ENCODE measurements around the gene SORCS1.
"Not testable (repeated sequence)": the region's sequence is repeated elsewhere in the genome, so short reads cannot be mapped to it uniquely, and the experiment has no call there.

The SORCS1 gene

DNA sequence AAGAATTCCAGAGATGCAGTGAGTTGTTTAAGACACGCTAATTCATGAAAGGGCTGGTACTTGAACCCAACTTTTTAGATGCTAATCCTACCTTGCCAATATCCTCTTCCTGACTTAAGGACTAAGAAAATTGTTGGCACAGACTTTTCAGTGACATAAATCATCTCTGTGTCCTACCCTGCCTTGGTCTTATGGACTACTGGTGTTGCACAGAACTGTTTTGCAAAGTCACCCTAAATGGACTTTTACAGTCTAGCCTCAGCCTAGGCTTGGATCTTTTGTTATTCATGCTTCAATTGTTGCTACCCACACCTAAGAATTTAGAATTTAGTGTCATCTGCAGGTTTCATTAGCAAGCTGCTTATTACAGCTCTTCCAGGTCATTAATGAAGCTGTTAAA, 112.7 kb downstream of the SORCS1 start:
- no peak overlapping the region for H3K4me3 ChIP-seq (ENCODE audit: low read length)
- TF ChIP-seq ZNF274 (IDR thresholded peaks at IDR 0.05; ENCODE audit: low read depth, low read length), result no peak

DNA sequence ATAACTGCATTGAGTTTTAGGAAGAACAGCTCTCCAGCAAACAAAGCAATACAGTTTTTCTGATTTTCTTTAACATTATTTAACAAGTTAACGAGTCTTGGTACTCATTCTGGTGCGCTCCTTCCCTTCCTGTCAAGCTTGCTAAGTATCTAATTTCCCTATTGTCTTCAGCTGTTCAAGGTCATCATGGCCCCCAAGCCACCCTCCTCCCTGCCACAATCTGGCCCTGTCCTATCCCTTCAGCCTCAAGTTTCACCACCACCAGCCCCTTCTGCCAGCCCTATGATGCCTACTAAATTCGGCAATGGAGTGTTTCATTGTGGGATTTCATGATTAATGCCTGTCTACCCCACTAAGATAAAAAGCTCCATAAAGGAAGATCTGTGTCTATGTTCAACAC, 121.0 kb downstream of the SORCS1 start:
- no peak overlapping the region for H3K4me3 ChIP-seq (ENCODE audit: low read length)
- no peak for TF ChIP-seq ZNF274 (IDR thresholded peaks at IDR 0.05; ENCODE audit: low read depth, low read length)

GRCh38 chr10:107037192-107038122, 127.0 kb downstream of the SORCS1 start:
- H3K4me3 ChIP-seq (ENCODE audit: low read length), result no peak overlapping the region
- no peak for TF ChIP-seq ZNF274 (IDR thresholded peaks at IDR 0.05; ENCODE audit: low read depth, low read length)

DNA sequence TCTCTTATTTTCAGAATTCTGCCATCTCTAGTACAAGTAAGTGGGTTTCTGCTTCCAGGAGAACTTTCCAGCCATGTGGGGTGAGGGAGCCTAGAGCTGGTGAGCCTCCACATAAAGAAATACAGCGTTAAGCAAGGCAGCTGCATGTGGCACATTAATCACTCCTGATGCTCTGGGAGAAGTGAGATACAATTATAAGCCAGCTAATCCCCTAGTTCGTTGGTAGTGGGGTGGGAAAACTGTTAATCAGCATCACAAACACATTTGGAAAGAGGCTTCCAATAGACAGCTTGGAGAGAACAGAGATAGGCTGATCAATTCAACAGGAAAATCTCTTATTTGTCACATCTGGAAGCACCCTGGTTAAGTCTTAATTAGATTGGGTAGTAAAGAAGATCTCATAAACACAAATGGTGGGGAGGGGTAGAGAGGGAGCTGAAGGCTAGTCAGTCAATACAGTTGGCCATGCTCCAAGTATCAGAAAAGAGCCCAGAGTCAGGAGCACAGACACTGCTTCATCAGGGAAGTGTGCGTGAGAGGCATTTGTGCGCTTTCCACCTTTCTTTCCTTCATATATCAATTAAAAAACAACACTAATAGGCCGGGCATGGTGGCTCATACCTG, 130.6 kb downstream of the SORCS1 start:
- H3K4me3 ChIP-seq (ENCODE audit: low read length), result no peak overlapping the region
- no peak for TF ChIP-seq ZNF274 (IDR thresholded peaks at IDR 0.05; ENCODE audit: low read depth, low read length)

- no peak for TF ChIP-seq ZNF274 (IDR thresholded peaks at IDR 0.05; ENCODE audit: low read depth, low read length)
- H3K4me3 ChIP-seq (ENCODE audit: low read length), result no peak overlapping the region
Measured at GRCh38 chr10:107032700-107033401, 131.7 kb downstream of the SORCS1 start.

DNA sequence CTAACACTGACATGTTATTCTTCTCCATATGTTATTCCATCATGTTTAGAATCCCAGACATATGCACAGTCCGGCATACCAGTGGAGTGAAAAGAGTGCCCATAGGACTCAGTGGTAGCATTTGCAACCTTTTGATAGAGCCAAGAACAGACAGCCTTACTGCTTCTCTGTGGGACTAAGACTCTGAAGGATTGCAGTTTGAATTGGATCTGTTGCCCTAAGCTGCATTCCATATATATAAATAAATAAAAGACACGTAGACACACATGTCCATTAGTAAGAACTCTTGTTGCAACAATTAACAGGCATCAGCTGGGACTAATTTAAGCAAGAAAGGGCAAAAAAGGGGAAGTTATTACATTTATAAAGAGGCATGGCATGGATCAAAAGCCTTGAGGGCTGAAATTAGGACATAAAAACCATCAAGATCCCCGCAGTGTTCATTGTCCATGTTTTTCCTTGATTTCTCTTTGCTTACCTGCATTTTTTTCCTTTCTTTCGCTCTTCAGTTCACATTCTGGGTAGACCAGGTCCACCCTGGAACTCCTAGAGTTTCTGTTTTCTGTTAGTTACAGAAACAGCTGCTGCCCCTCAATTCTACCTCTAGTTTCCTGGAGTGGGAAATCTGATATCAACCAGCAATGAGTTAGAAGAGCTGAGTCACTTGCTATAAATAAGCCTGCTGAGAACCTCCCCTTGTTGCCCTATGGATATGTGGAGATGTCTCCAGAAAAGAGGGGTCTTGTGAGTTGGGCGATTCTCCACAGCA, 132.4 kb downstream of the SORCS1 start:
- TF ChIP-seq ZNF274 (IDR thresholded peaks at IDR 0.05; ENCODE audit: low read depth, low read length), result no peak
- no peak overlapping the region for H3K4me3 ChIP-seq (ENCODE audit: low read length)

DNA sequence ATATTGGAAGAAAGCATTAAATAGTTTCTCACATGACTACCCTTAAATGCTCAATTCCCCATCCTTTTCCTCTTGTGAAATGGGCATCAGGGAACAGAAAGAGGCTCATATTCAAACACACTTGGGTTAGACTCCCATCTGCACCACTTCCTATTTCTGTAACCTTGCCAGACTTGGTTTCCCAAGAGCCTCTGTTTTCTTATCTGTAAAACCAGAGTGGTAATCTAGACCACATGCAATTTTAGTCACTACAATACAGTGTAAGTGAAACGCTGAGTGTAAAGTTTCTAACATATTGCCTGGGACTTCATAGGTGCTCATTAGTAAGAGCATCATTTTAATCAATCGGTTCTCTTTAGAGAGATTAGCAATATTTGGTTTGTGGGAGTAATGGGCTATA, 136.3 kb downstream of the SORCS1 start:
- no peak for TF ChIP-seq ZNF274 (IDR thresholded peaks at IDR 0.05; ENCODE audit: low read depth, low read length)
- no peak overlapping the region for H3K4me3 ChIP-seq (ENCODE audit: low read length)

DNA sequence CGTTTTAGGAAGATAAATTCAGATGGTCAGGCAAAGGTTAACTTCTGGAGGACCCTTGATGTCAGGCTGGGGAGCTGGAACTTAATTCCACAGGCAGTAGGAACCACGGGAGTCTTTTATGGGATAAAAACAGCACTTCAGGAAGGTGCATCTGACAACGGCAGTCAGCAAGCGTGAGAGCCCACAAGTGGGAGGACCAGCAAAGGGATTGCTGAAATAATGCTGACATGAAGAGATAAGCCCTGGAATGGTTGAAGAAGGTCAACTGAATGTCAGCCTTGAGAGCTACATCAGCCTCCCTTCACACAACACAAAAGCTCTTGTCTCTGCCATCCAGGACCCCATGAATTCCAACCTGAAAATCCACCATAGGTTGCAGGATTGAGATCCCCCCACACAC, 138.8 kb downstream of the SORCS1 start:
- TF ChIP-seq ZNF274 (IDR thresholded peaks at IDR 0.05; ENCODE audit: low read depth, low read length), result no peak
- H3K4me3 ChIP-seq (ENCODE audit: low read length), result no peak overlapping the region

DNA sequence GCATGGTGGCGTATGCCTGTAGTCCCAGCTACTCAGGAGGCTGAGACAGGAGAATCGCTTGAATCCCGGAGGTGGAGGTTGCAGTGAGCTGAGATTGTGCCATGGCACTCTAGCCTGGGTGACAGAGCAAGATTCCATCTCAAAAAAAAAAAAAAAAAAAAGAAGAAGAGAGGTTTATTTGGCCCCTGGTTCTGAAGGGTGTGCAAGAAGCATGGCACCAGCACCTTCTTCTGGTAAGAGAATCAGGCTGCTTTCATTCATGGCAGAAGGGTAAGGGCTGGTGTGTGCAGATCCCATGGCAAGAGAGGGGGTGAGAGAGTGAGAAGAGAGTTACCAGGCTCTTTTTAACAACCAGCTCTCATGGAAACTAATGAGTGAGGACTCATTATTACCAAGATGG, 140.5 kb downstream of the SORCS1 start:
- H3K4me3 ChIP-seq (ENCODE audit: low read length), result not testable (repeated sequence)

GRCh38 chr10:107022600-107023354, 141.7 kb downstream of the SORCS1 start:
- TF ChIP-seq ZNF274 (IDR thresholded peaks at IDR 0.05; ENCODE audit: low read depth, low read length), result no peak
- H3K4me3 ChIP-seq (ENCODE audit: low read length), result no peak overlapping the region

- no peak for TF ChIP-seq ZNF274 (IDR thresholded peaks at IDR 0.05; ENCODE audit: low read depth, low read length)
- no peak overlapping the region for H3K4me3 ChIP-seq (ENCODE audit: low read length)
Measured at GRCh38 chr10:107019154-107019553, 145.4 kb downstream of the SORCS1 start.

DNA sequence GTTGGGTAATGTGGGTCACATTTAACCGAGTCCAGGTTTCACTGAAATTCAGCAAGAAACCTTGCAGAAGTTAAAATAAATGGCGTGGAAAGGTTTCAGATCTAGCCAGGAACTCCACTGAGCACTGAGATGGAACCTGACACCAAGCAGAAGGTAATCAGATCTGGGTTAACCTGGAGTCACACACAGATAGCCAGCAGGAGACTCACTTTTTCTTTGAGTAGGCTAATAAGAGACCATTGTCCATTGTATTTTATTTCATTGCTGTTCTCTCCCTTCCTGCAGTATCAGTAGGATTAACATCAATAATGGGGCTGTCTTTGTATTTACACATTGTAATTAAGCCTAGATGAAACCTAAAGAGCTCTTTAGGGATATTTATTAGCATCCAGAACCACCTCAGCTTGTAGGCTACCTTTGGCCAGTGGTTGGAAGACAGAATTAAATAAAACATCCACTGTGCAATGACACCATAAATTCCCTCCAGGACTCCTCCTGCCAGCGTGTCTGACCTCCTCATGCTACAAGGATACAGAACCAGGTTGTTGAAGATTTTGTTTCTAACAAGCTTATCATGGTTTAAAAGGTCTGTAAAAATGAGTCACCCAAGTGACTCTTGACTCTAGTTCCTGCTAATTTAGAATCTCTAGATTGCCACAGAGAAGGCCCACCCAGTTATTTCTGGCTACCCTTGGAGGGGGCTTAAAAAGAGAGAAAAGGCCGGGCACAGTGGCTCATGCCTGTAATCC, 151.1 kb downstream of the SORCS1 start:
- TF ChIP-seq ZNF274 (IDR thresholded peaks at IDR 0.05; ENCODE audit: low read depth, low read length), result no peak
- no peak overlapping the region for H3K4me3 ChIP-seq (ENCODE audit: low read length)

- TF ChIP-seq ZNF274 (IDR thresholded peaks at IDR 0.05; ENCODE audit: low read depth, low read length), result no peak
- no peak overlapping the region for H3K4me3 ChIP-seq (ENCODE audit: low read length)
Measured at GRCh38 chr10:107011992-107012391, 152.5 kb downstream of the SORCS1 start.
